Neural cell (in vitro differentiated cells): ENCODE measurements around the gene SLC66A1. TPM values are rescaled to one million over a fixed set of nuclear protein-coding genes. Genes with fewer than 3 reads are reported as not detected.

Source experiments
- H2AFZ ChIP-seq: fragments of 200-600, 300-800 bp; sonication (generic), shearing (Covaris generic); 2 replicates; pipeline ENCODE4 v1.6.0; 2014; ENCODE audit warnings: low read depth, mild to moderate bottlenecking, antibody characterized with exemption, low read length, moderate library complexity
- H3F3A ChIP-seq: fragments of 200-600 bp; shearing (Covaris generic); 2 replicates; pipeline ENCODE4 v1.6.1; 2016; ENCODE audit warnings: mild to moderate bottlenecking, moderate library complexity, mixed read lengths, antibody characterized with exemption, low read length; ENCODE audit not compliant: insufficient read depth, poor library complexity, severe bottlenecking
- H3K27ac ChIP-seq: fragments of 200-600, 300-800 bp; sonication (generic), shearing (Covaris generic); 2 replicates; pipeline ENCODE4 v1.5.1; 2014; ENCODE audit warnings: mild to moderate bottlenecking, low read length, moderate library complexity
- H3K27me3 ChIP-seq: fragments of 300-800, 200-600 bp; sonication (generic), shearing (Covaris generic); 2 replicates; pipeline ENCODE4 v1.6.0; 2014; ENCODE audit warnings: mild to moderate bottlenecking, low read depth, low read length, moderate library complexity; ENCODE audit not compliant: insufficient read depth
- H3K36me3 ChIP-seq: fragments of 300-800, 200-600 bp; sonication (generic), shearing (Covaris generic); 2 replicates; pipeline ENCODE4 v1.5.1; 2014; ENCODE audit warnings: mild to moderate bottlenecking, antibody characterized with exemption, low read length, moderate library complexity; ENCODE audit not compliant: insufficient read depth
- H3K4me2 ChIP-seq: fragments of 300-800, 200-600 bp; sonication (generic), shearing (Covaris generic); 2 replicates; pipeline ENCODE4 v1.6.0; 2014; ENCODE audit warnings: mild to moderate bottlenecking, low read length
- H3K4me3 ChIP-seq: fragments of 300-800, 200-600 bp; sonication (generic), shearing (Covaris generic); 2 replicates; pipeline ENCODE4 v1.5.1; 2014; ENCODE audit warnings: mild to moderate bottlenecking, low read length, moderate library complexity
- H3K79me2 ChIP-seq: fragments of 200-600 bp; shearing (Covaris generic); replicated peaks from 2 replicates; pipeline ENCODE4 v1.6.0; 2014; ENCODE audit warnings: mild to moderate bottlenecking, low read length, moderate library complexity; ENCODE audit not compliant: insufficient read depth
- H3K9ac ChIP-seq: fragments of 300-800, 200-600 bp; sonication (generic), shearing (Covaris generic); 2 replicates; pipeline ENCODE4 v1.6.1; 2016; ENCODE audit warnings: mild to moderate bottlenecking, low read length, mixed read lengths
- H3K9me2 ChIP-seq: fragments of 200-600 bp; shearing (Covaris generic); 2 replicates; pipeline ENCODE4 v1.6.1; 2016; ENCODE audit warnings: mild to moderate bottlenecking, low read length, mixed read lengths; ENCODE audit not compliant: insufficient read depth
- H3K9me3 ChIP-seq: fragments of 200-600, 300-800 bp; sonication (generic), shearing (Covaris generic); 2 replicates; pipeline ENCODE4 v1.6.1; 2016; ENCODE audit warnings: mild to moderate bottlenecking, mixed run types, low read length, moderate library complexity, mixed read lengths
- H4K20me1 ChIP-seq: fragments of 200-600 bp; shearing (Covaris generic); 2 replicates; pipeline ENCODE4 v1.6.1; 2016; ENCODE audit warnings: mild to moderate bottlenecking, mixed run types; ENCODE audit not compliant: insufficient read depth
- EP300 ChIP-seq: fragments of 450-650 bp; conservative IDR thresholded peaks from 2 replicates; pipeline ENCODE4 v1.6.1; 2014; ENCODE audit warnings: antibody characterized with exemption, mild to moderate bottlenecking, moderate library complexity; ENCODE audit not compliant: poor library complexity, severe bottlenecking
- EZH2 ChIP-seq: fragments of 200-600, 300-800 bp; shearing (Covaris generic), sonication (generic); IDR thresholded peaks from 2 replicates; pipeline ENCODE4 v1.6.1; 2014; ENCODE audit warnings: antibody characterized with exemption, low read length, borderline replicate concordance, mild to moderate bottlenecking; ENCODE audit not compliant: insufficient read depth, poor library complexity, severe bottlenecking
- MXI1 ChIP-seq: fragments of 450-650 bp; conservative IDR thresholded peaks from 2 replicates; pipeline ENCODE4 v1.6.1; 2014; ENCODE audit warnings: antibody characterized with exemption, mild to moderate bottlenecking; ENCODE audit not compliant: poor library complexity, severe bottlenecking
- POLR2AphosphoS5 ChIP-seq: IDR thresholded peaks from 2 replicates; pipeline ENCODE4 v1.6.1; 2012
- RAD21 ChIP-seq: fragments of 450-650 bp; conservative IDR thresholded peaks from 2 replicates; pipeline ENCODE4 v1.6.1; 2014; ENCODE audit warnings: antibody characterized with exemption, mild to moderate bottlenecking, moderate library complexity
- SMC3 ChIP-seq: fragments of 450-650 bp; conservative IDR thresholded peaks from 2 replicates; pipeline ENCODE4 v1.6.1; 2014; ENCODE audit warnings: antibody characterized with exemption, mild to moderate bottlenecking, moderate library complexity; ENCODE audit not compliant: poor library complexity
- TAF1 ChIP-seq: IDR thresholded peaks from 2 replicates; pipeline ENCODE4 v1.6.1; 2012; ENCODE audit warnings: low read depth
- polyA plus RNA-seq: library from polyadenylated mRNA; depleted of rRNA; stranded (reverse); fragments of >200 nt; gene quantifications from 2 replicates; pipeline ENCODE4 v1.2.3, GENCODE V29; 2014
- TF ChIP-seq, protein P1 (sequence below): fragments of 450-650 bp; IDR thresholded peaks from 2 replicates; pipeline ENCODE4 v1.5.1; 2014; ENCODE audit warnings: antibody characterized with exemption, mild to moderate bottlenecking, moderate library complexity; ENCODE audit not compliant: poor library complexity, severe bottlenecking
- TF ChIP-seq, protein P2 (sequence below): IDR thresholded peaks from 2 replicates; pipeline ENCODE4 v1.6.1; 2012; ENCODE audit warnings: borderline replicate concordance

SLC66A1 gene
- polyA plus RNA-seq, 1 donor from 2014 or later, result 31.8 TPM

DNA sequence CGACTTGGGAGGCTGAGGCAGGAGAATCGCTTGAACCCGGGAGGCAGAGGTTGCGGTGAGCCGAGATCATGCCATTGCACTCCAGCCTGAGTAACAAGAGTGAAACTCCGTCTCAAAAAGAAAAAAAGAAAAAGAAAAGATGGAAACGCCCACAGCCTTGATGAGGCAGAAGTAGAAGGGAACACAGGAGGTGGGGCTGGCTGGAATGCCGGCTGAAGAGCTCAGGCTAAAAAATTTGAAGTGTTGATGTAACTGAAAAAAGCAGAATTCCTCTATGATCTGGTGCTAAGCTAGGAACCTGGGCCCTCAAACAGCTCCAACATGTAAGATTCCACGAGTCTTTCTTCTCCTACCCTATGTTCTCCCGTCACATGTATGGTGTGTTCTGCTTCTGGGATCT lies 53.6 kb downstream of the SLC66A1 start:
- Histone ChIP-seq H3K79me2 (no peaks in the 10 kb centered on the region), H3K36me3 (no peaks in the 10 kb centered on the region), H4K20me1 (no peaks in the 10 kb centered on the region), H3K4me3 (no peak overlapping the region), H3K27me3 (no peaks in the 10 kb centered on the region), H3K9me2 (no peaks in the 10 kb centered on the region), H3K4me2 (no peak overlapping the region), H3K27ac (no peak overlapping the region), H2AFZ (no peak overlapping the region), H3F3A (no peaks in the 10 kb centered on the region), H3K9me3 (no peaks in the 10 kb centered on the region), H3K9ac (no peak overlapping the region)
- TF ChIP-seq SMC3, result no peak
- TF ChIP-seq EP300, result no peak
- no peak for TF ChIP-seq TAF1
- TF ChIP-seq EZH2, result no peak
- TF ChIP-seq, protein P1, sequence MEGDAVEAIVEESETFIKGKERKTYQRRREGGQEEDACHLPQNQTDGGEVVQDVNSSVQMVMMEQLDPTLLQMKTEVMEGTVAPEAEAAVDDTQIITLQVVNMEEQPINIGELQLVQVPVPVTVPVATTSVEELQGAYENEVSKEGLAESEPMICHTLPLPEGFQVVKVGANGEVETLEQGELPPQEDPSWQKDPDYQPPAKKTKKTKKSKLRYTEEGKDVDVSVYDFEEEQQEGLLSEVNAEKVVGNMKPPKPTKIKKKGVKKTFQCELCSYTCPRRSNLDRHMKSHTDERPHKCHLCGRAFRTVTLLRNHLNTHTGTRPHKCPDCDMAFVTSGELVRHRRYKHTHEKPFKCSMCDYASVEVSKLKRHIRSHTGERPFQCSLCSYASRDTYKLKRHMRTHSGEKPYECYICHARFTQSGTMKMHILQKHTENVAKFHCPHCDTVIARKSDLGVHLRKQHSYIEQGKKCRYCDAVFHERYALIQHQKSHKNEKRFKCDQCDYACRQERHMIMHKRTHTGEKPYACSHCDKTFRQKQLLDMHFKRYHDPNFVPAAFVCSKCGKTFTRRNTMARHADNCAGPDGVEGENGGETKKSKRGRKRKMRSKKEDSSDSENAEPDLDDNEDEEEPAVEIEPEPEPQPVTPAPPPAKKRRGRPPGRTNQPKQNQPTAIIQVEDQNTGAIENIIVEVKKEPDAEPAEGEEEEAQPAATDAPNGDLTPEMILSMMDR, result no peak
- TF ChIP-seq, protein P2, sequence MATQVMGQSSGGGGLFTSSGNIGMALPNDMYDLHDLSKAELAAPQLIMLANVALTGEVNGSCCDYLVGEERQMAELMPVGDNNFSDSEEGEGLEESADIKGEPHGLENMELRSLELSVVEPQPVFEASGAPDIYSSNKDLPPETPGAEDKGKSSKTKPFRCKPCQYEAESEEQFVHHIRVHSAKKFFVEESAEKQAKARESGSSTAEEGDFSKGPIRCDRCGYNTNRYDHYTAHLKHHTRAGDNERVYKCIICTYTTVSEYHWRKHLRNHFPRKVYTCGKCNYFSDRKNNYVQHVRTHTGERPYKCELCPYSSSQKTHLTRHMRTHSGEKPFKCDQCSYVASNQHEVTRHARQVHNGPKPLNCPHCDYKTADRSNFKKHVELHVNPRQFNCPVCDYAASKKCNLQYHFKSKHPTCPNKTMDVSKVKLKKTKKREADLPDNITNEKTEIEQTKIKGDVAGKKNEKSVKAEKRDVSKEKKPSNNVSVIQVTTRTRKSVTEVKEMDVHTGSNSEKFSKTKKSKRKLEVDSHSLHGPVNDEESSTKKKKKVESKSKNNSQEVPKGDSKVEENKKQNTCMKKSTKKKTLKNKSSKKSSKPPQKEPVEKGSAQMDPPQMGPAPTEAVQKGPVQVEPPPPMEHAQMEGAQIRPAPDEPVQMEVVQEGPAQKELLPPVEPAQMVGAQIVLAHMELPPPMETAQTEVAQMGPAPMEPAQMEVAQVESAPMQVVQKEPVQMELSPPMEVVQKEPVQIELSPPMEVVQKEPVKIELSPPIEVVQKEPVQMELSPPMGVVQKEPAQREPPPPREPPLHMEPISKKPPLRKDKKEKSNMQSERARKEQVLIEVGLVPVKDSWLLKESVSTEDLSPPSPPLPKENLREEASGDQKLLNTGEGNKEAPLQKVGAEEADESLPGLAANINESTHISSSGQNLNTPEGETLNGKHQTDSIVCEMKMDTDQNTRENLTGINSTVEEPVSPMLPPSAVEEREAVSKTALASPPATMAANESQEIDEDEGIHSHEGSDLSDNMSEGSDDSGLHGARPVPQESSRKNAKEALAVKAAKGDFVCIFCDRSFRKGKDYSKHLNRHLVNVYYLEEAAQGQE, result no peak
- TF ChIP-seq MXI1, result no peak
- TF ChIP-seq POLR2AphosphoS5, result no peak
- TF ChIP-seq RAD21, result no peak

DNA sequence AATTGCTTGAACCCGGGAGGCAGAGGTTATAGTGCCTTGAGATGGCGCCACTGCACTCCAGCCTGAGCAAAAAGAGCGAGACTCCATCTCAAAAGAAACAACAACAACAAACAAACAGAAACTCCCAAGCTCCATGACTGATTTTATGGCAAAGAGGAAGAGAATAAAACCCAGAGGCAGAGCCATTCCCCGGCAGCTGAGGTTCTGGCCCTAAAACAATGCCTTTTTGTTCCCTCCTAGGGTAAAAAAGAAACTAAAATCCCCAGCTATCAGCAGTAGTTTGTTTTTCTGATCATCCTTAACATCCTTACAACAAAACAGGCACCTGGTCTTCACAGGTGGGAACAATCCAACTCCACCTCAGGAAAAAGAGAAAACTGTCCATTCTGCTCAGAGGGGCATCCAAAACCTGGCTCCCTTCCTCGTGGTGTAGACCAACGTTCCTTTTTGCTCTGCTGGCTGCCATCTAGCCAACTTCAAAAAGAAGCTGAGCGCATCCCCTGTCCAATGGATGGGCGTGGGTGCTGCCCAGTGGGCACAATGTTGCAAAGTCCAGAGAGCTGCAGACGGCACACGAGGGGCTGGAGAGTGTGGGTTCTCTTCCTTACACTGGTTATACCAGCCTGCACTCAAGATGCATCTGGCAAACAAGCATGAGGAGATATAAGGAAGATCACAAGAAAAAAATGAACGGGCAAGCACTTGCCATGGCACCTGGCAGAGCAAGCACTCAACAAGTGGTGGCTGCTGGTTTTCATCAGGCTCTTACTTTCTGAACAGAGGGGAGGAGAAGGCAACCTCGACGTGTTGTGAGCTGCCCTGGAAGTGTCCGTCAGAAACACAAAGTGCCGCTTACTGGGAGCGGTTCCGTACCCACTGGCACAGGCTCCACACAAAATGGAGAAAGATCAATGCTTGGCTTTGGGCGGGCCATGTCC lies 54.7 kb downstream of the SLC66A1 start:
- TF ChIP-seq MXI1, result no peak
- no peak for TF ChIP-seq EP300
- TF ChIP-seq RAD21, result no peak
- TF ChIP-seq POLR2AphosphoS5, result no peak
- TF ChIP-seq EZH2, result no peak
- TF ChIP-seq, protein P2, result no peak
- no peak for TF ChIP-seq TAF1
- TF ChIP-seq SMC3, result no peak
- TF ChIP-seq, protein P1, result no peak

More for the DNA sequence above, 54.7 kb downstream of the SLC66A1 start:
- H3K79me2 ChIP-seq, result no peaks in the 10 kb centered on the region
- H3K9me2 ChIP-seq, result no peaks in the 10 kb centered on the region
- no peak overlapping the region for H3K9ac ChIP-seq
- no peaks in the 10 kb centered on the region for H3K27me3 ChIP-seq
- no peaks in the 10 kb centered on the region for H3K36me3 ChIP-seq
- no peaks in the 10 kb centered on the region for H3K9me3 ChIP-seq
- no peaks in the 10 kb centered on the region for H4K20me1 ChIP-seq
- no peak overlapping the region for H3K4me2 ChIP-seq
- H3K4me3 ChIP-seq, result no peak overlapping the region
- H3F3A ChIP-seq, result no peaks in the 10 kb centered on the region
- no peak overlapping the region for H2AFZ ChIP-seq
- no peak overlapping the region for H3K27ac ChIP-seq
